Measurements from ENCODE around the gene G6PC1. TPM values are rescaled to one million over a fixed set of nuclear protein-coding genes. Genes with fewer than 3 reads are reported as not detected.
"Not testable (repeated sequence)": the region's sequence is repeated elsewhere in the genome, so short reads cannot be mapped to it uniquely, and the experiment has no call there.

G6PC1 gene
- total RNA-seq, 1 donor from 2014 or later, result not detected

DNA sequence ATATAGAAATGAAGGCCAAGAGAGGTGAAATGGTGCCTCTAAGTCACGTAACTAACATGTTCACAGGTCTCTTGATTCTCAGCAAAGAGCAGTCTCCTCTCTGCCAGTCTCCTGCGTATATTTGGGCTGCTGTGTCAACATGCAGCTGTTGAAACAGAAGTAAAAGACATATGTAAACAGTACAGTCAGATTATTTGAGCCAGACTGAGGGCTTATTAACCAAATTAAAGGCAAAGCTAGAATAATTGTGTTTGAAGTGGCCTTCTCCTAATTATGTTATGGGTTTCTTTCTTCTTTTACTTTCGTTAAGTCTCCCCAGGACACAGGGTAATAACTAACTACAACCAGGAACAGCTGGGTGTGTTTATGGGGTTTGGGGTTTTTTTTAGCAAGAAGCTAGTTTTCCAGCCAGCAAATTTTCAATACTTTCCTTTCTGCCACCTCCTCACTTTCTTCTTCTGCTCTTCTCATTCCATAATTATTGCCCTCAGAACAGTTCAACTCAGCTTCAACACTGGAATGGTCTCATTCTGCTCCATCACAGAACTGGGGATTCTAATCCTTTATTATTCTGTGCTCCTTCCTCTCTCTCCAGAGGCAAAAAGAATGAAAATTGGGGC, 18.4 kb downstream of the G6PC1 start:
- peaks cover 5% of the 10 kb centered on the region for H3K4me1 Mint-ChIP-seq (ENCODE audit: low read depth)
- peaks cover 18% of the 10 kb centered on the region for H3K27me3 Mint-ChIP-seq (ENCODE audit: low read depth)
- intact Hi-C loops (cut with micrococcal nuclease), result no loop called here
- H3K9me3 Mint-ChIP-seq, result no peaks in the 10 kb centered on the region
- no peak overlapping the region for H3K27ac Mint-ChIP-seq
- no peak for DNase-seq (ENCODE audit: low spot score)
- no peak overlapping the region for H3K4me3 Mint-ChIP-seq (ENCODE audit: low read depth)
- H3K36me3 Mint-ChIP-seq (ENCODE audit: low read depth), result no peaks in the 10 kb centered on the region

DNA sequence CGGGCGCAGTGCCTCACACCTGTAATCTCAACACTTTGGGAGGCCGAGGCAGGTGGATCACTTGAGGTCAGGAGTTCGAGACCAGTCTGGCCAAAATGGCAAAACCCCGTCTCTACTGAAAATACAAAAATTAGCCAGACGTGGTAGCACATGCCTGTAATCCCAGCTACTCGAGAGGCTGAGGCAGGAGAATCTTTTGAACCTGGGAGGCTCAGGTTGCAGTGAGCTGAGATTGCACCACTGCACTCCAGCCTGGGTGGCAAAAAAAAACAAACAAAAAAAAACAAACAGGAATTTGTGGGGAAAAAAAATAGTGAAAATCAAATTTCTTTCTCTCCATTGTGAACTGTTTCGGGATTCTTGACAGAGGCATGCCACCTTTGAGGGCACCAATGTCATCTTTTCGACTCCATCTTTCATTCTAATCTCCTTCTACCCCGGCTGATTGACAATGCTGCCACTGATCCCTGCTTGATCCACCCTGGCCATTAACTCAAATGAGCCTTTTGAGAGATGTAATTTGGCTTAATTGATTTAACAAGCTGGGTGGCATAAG, 19.0 kb downstream of the G6PC1 start:
- DNase-seq (ENCODE audit: low spot score); H3K27ac Mint-ChIP-seq; H3K4me1 Mint-ChIP-seq (ENCODE audit: low read depth); H3K36me3 Mint-ChIP-seq (ENCODE audit: low read depth); H3K9me3 Mint-ChIP-seq; H3K4me3 Mint-ChIP-seq (ENCODE audit: low read depth); intact Hi-C loops (cut with micrococcal nuclease): not testable (repeated sequence)
- peaks cover 18% of the 10 kb centered on the region for H3K27me3 Mint-ChIP-seq (ENCODE audit: low read depth)

DNA sequence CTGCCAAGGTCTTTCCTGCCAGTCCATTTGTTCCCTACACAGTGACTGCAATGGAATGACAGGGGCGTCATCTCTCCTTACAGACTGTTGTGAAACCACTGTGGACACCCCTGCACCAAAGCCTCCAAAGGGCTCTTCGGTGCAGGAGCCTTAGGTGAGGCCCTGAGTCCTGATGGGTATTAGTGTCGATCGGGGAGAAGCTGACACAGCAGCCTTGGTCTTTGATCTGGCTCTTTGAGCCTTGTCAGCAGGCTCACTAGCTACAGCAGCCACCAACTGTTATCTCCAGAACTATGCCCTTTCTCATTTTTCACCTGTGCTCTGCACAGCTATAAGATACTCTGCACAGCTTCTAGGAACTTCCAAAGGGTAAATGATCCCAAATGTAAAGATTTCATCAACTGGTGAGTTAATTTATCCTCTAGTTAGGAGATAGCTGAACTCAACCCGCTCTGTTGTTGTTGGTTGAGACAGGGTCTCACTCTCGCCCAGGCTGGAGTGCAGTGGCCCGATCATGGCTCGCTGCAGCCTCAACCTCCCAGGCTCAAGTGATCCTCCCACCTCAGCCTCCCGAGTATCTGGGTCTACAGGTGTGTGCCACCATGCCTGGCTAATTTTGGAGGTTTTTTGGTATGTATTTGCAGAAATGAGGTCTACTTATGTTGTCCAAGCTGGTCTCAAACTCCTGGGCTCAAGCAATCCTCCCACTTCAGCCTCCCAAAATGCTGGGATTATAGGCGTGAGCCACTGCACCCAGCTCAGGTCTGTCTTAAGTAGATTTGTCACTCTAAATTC, 19.7 kb downstream of the G6PC1 start:
- no peak overlapping the region for H3K27ac Mint-ChIP-seq
- H3K27me3 Mint-ChIP-seq (ENCODE audit: low read depth), result peaks cover 18% of the 10 kb centered on the region
- no peak overlapping the region for H3K4me3 Mint-ChIP-seq (ENCODE audit: low read depth)
- no peaks in the 10 kb centered on the region for H3K36me3 Mint-ChIP-seq (ENCODE audit: low read depth)
- intact Hi-C loops (cut with micrococcal nuclease), result no loop called here
- no peak for DNase-seq (ENCODE audit: low spot score)
- peaks cover 7% of the 10 kb centered on the region for H3K4me1 Mint-ChIP-seq (ENCODE audit: low read depth)
- H3K9me3 Mint-ChIP-seq, result no peaks in the 10 kb centered on the region

DNA sequence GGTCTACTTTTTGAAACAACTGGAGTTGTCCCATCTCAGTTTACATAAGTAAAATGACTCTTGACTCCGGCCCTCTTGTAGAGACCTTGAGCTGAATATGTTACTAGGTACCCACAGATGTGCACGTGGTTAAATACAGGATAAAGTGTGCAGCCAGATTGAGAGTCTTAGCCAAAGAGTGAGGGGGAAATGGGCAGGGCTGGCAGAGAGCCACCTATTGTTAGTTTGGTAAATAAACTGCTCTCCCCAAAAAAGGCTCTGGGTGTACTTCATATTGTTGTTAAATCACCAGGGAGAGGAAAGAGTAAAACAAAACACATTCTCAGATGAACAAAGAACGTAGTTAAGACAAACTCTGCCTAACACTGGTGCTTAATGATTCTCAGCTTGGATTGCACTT, 20.3 kb downstream of the G6PC1 start:
- no peaks in the 10 kb centered on the region for H3K9me3 Mint-ChIP-seq
- H3K4me1 Mint-ChIP-seq (ENCODE audit: low read depth), result peaks cover 7% of the 10 kb centered on the region
- H3K27me3 Mint-ChIP-seq (ENCODE audit: low read depth), result peaks cover 18% of the 10 kb centered on the region
- H3K27ac Mint-ChIP-seq, result no peak overlapping the region
- no peak overlapping the region for H3K4me3 Mint-ChIP-seq (ENCODE audit: low read depth)
- DNase-seq (ENCODE audit: low spot score), result no peak
- intact Hi-C loops (cut with micrococcal nuclease), result no loop called here
- no peaks in the 10 kb centered on the region for H3K36me3 Mint-ChIP-seq (ENCODE audit: low read depth)

DNA sequence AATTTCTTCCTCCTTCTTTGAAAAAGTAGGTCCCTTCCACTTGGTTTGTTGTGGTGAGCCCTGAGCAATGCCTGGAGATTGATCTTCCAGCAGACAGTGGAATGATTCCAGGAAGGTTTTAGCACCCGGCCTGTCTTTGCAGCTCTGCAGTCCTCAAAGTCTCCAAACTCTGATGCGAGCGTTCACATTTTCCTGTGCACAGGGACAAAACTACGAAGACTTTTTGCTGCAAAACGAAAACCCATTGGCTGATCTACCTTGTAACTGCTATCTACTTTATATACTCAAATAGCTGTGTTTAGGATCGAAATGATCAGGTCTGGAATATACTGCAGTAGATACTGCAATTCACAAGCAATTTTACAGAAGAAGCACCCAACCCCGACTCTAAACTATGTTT, 21.7 kb downstream of the G6PC1 start:
- intact Hi-C loops (cut with micrococcal nuclease), result no loop called here
- no peak overlapping the region for H3K4me3 Mint-ChIP-seq (ENCODE audit: low read depth)

GRCh38 chr17:42923472-42923871, 22.9 kb downstream of the G6PC1 start:
- H3K9me3 Mint-ChIP-seq; H3K27ac Mint-ChIP-seq; intact Hi-C loops (cut with micrococcal nuclease); H3K36me3 Mint-ChIP-seq (ENCODE audit: low read depth); H3K4me1 Mint-ChIP-seq (ENCODE audit: low read depth); DNase-seq (ENCODE audit: low spot score); H3K4me3 Mint-ChIP-seq (ENCODE audit: low read depth): not testable (repeated sequence)
- H3K27me3 Mint-ChIP-seq (ENCODE audit: low read depth), result peaks cover 17% of the 10 kb centered on the region

More for the DNA sequence above, 21.7 kb downstream of the G6PC1 start:
- no peak for DNase-seq (ENCODE audit: low spot score)
- Mint-ChIP-seq H3K4me1 (ENCODE audit: low read depth) (peaks cover 7% of the 10 kb centered on the region), H3K27ac (no peak overlapping the region), H3K27me3 (ENCODE audit: low read depth) (peaks cover 17% of the 10 kb centered on the region), H3K9me3 (no peaks in the 10 kb centered on the region), H3K36me3 (ENCODE audit: low read depth) (no peaks in the 10 kb centered on the region)

DNA sequence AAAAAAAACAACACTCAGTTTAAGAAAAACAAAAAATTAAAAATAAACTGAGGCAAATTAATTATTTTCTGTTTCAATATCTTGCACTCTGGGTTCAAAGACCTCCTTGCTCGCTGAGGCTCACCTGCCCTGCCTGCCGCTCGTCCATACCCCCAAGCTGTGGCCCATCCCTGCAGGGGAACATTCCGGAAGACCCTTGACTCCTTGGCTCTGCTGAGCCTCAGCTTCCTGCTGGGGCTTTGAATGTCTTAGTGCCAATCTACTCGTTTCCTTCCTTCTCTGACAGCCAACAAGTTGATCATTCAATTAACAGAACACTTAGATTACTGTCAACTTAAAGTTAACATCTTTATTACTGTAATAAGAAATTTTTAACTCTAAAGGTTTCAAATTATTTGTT, 24.3 kb downstream of the G6PC1 start:
- DNase-seq (ENCODE audit: low spot score), result no peak
- Mint-ChIP-seq H3K4me3 (ENCODE audit: low read depth) (no peak overlapping the region), H3K27me3 (ENCODE audit: low read depth) (peaks cover 12% of the 10 kb centered on the region), H3K9me3 (no peaks in the 10 kb centered on the region), H3K4me1 (ENCODE audit: low read depth) (peaks cover 17% of the 10 kb centered on the region), H3K27ac (no peak overlapping the region), H3K36me3 (ENCODE audit: low read depth) (no peaks in the 10 kb centered on the region)
- intact Hi-C loops (cut with micrococcal nuclease), result no loop called here

DNA sequence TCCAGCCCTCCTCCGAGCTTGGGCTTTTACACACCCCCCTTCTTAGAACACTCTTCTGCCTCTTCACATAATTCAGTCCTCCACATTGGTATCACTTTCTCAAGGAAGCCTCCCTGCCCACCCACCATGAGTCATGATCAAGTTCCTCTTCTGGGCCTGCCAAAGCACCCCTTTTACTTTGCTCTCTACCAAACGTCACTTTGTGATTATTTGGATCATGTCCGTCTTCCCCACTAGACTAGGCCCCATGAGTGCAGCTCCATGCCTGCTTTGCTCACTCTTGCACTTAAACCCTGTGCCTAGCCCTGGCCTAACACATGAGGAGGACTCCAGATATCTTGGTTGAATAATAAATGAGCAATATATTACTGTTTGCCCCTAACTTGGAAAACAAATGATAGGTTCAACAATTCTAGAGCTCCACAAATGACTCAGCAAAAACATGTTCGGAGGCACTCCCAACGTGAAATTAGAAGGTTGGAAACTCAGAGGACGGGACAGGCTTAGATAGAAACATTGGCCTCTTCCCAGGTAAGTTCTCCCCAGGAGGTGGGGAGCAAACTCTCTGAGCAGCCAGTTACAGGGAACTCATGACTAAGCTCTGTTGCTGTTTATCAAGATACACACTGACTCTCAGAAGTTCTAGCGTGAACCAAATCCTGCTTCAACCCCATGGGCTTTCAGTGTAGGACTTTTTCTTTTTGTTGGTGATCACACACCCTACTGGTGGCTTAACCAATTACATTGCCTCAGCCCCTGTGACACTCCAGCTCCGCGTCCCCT, 28.3 kb downstream of the G6PC1 start:
- no peaks in the 10 kb centered on the region for H3K9me3 Mint-ChIP-seq
- intact Hi-C loops (cut with micrococcal nuclease), result loop anchor here (1.0 to 2.0 kb wide), 2 partner anchors 82 to 109 kb away; no protein-coding TSS in a partner anchor
- H3K27me3 Mint-ChIP-seq (ENCODE audit: low read depth), result no peaks in the 10 kb centered on the region
- H3K36me3 Mint-ChIP-seq (ENCODE audit: low read depth), result no peaks in the 10 kb centered on the region
- H3K27ac Mint-ChIP-seq, result peak overlapping the region; percentile 82
- H3K4me3 Mint-ChIP-seq (ENCODE audit: low read depth), result no peak overlapping the region
- H3K4me1 Mint-ChIP-seq (ENCODE audit: low read depth), result peaks cover 13% of the 10 kb centered on the region
- DNase-seq (ENCODE audit: low spot score), result peak; percentile 26

- intact Hi-C loops (cut with micrococcal nuclease), result loop anchor here (1.0 to 2.0 kb wide), 2 partner anchors 83 to 109 kb away; no protein-coding TSS in a partner anchor
- Mint-ChIP-seq H3K9me3 (no peaks in the 10 kb centered on the region), H3K27ac (peak overlapping the region; percentile 82), H3K4me3 (ENCODE audit: low read depth) (no peak overlapping the region), H3K27me3 (ENCODE audit: low read depth) (no peaks in the 10 kb centered on the region), H3K36me3 (ENCODE audit: low read depth) (no peaks in the 10 kb centered on the region), H3K4me1 (ENCODE audit: low read depth) (peaks cover 13% of the 10 kb centered on the region)
- no peak for DNase-seq (ENCODE audit: low spot score)
These were observed 28.9 kb downstream of the G6PC1 start for GRCh38 chr17:42929497-42929844.

- H3K4me3 Mint-ChIP-seq (ENCODE audit: low read depth), result no peak overlapping the region
- no peaks in the 10 kb centered on the region for H3K36me3 Mint-ChIP-seq (ENCODE audit: low read depth)
- no peaks in the 10 kb centered on the region for H3K9me3 Mint-ChIP-seq
- H3K4me1 Mint-ChIP-seq (ENCODE audit: low read depth), result no peaks in the 10 kb centered on the region
- H3K27ac Mint-ChIP-seq, result no peak overlapping the region
- intact Hi-C loops (cut with micrococcal nuclease), result loop anchor here (10.0 kb wide), 1 partner anchor 223 kb away; no protein-coding TSS in a partner anchor
- DNase-seq (ENCODE audit: low spot score), result no peak
- peaks cover 11% of the 10 kb centered on the region for H3K27me3 Mint-ChIP-seq (ENCODE audit: low read depth)
These were observed 37.4 kb downstream of the G6PC1 start for GRCh38 chr17:42937712-42938596.

DNA sequence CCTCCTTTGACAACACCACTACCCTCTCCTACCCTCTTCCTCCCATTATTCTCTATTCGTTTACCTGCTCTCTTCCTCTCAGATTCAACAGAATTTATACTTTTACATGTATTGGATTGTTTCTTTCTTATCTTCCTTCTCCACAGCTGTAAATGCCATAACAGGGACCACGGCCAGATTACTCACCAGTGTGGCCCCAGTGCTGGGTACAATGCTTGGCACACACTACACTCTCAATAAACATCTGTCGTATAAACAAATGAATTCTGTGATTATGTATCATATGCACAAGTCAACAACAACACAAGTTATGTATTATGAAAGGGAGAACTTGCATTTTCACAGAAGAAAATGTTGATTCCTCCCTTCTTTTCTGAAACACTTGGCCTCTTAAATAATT, 43.6 kb downstream of the G6PC1 start:
- Mint-ChIP-seq H3K4me1 (ENCODE audit: low read depth) (no peaks in the 10 kb centered on the region), H3K27me3 (ENCODE audit: low read depth) (peaks cover 3% of the 10 kb centered on the region)
- intact Hi-C loops (cut with micrococcal nuclease), result no loop called here

GRCh38 chr17:42946812-42947211, 46.2 kb downstream of the G6PC1 start:
- no peak overlapping the region for H3K27ac Mint-ChIP-seq
- no peak for DNase-seq (ENCODE audit: low spot score)
- H3K27me3 Mint-ChIP-seq (ENCODE audit: low read depth), result no peaks in the 10 kb centered on the region
- H3K9me3 Mint-ChIP-seq, result no peaks in the 10 kb centered on the region
- intact Hi-C loops (cut with micrococcal nuclease), result no loop called here
- no peaks in the 10 kb centered on the region for H3K4me1 Mint-ChIP-seq (ENCODE audit: low read depth)
- no peak overlapping the region for H3K4me3 Mint-ChIP-seq (ENCODE audit: low read depth)
- peaks cover 33% of the 10 kb centered on the region for H3K36me3 Mint-ChIP-seq (ENCODE audit: low read depth)

More for the DNA sequence above, 43.6 kb downstream of the G6PC1 start:
- no peak overlapping the region for H3K4me3 Mint-ChIP-seq (ENCODE audit: low read depth)
- H3K9me3 Mint-ChIP-seq, result no peaks in the 10 kb centered on the region
- peaks cover 10% of the 10 kb centered on the region for H3K36me3 Mint-ChIP-seq (ENCODE audit: low read depth)
- H3K27ac Mint-ChIP-seq, result no peak overlapping the region
- DNase-seq (ENCODE audit: low spot score), result no peak

All from activated T-helper 2 cell treated with anti-CD3 and anti-CD28 coated beads, Interferon-gamma antibody, Interleukin-2, Interleukin-4, amounts not matched to agents 10 μg/mL and 5 μg/mL and 100 μg/mL, durations not matched to agents 14 hours and 24 hours and 36 hours (primary cell).